ENCODE measurements around the gene MUSTN1.

DNA sequence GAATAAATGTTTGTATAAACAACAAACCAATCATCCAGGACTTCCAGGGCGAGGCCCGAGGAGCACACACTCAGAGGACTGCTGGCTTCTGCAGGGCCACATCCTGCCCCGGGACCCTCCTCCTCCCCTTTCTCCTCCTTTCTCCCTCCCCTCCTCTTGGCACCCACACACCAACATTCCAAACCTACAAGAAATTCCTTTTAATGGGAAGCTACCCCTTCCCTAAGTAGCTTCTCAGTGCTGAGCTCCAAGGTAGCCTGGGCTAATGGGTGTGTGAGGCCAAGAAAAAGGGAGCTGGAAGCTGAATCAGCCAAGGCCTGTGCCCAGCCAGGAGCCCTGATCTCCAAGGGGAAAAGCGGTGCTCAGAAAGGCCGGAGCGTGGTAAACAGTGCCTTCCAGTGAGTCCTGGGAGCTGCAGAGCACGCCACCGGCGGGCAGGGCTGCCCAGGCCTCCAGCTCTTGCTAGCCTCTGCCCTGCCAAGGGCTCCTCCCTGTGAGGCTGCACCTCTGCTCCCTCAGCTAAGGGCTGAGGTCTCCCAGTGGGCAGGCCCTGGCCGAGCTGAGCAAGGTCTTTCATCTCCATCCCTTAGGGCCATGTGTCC lies 36.3 kb downstream of the MUSTN1 start:
- TF ChIP-seq, protein P1, sequence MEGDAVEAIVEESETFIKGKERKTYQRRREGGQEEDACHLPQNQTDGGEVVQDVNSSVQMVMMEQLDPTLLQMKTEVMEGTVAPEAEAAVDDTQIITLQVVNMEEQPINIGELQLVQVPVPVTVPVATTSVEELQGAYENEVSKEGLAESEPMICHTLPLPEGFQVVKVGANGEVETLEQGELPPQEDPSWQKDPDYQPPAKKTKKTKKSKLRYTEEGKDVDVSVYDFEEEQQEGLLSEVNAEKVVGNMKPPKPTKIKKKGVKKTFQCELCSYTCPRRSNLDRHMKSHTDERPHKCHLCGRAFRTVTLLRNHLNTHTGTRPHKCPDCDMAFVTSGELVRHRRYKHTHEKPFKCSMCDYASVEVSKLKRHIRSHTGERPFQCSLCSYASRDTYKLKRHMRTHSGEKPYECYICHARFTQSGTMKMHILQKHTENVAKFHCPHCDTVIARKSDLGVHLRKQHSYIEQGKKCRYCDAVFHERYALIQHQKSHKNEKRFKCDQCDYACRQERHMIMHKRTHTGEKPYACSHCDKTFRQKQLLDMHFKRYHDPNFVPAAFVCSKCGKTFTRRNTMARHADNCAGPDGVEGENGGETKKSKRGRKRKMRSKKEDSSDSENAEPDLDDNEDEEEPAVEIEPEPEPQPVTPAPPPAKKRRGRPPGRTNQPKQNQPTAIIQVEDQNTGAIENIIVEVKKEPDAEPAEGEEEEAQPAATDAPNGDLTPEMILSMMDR (conservative IDR thresholded peaks at IDR 0.05; ENCODE audit: low read length): no peak
- no peak for TF ChIP-seq EZH2phosphoT487 (IDR thresholded peaks at IDR 0.05; ENCODE audit: borderline replicate concordance, low read depth, low read length)

All from OCI-LY7 (cell line).